AG04450 (cell line): ENCODE results near the gene CALHM3. TPM values are rescaled to one million over a fixed set of nuclear protein-coding genes. Genes with fewer than 3 reads are reported as not detected.
"Not testable (repeated sequence)": the region's sequence is repeated elsewhere in the genome, so short reads cannot be mapped to it uniquely, and the experiment has no call there.

Source experiments
- CTCF ChIA-PET: fragments of 300-600, 350-600 bp; formaldehyde crosslinking; extraction: SDS; loops from one replicate; lab custom pipeline; 2022; ENCODE audit warnings: antibody characterized with exemption, inconsistent platforms; lab: Charles Lee
- POLR2A ChIA-PET: fragments of 350-600 bp; formaldehyde crosslinking; extraction: SDS; loops from one replicate; lab custom pipeline; 2021; ENCODE audit warnings: antibody characterized with exemption, inconsistent platforms; lab: Yijun Ruan, JAX
- DNase-seq: peaks from one replicate; pipeline ENCODE4 v3.0.0-alpha.2; 2011; ENCODE audit warnings: low read depth, low spot score
- H3K27ac ChIP-seq: one replicate; pipeline ENCODE4 v1.5.1; 2012; ENCODE audit warnings: low read depth, low read length, control low read depth
- H3K27me3 ChIP-seq: one replicate; pipeline ENCODE4 v1.6.0; 2012; ENCODE audit warnings: low read length; ENCODE audit not compliant: control insufficient read depth, insufficient read depth
- H3K4me3 ChIP-seq: 2 replicates; pipeline ENCODE4 v1.5.1; 2011; ENCODE audit warnings: mild to moderate bottlenecking, low read depth, low read length, control low read depth
- H3K9me3 ChIP-seq: 2 replicates; pipeline ENCODE4 v1.5.1; 2012; ENCODE audit warnings: low read length; ENCODE audit not compliant: control insufficient read depth, insufficient read depth
- polyA plus RNA-seq: library from polyadenylated mRNA; depleted of rRNA; stranded (reverse); fragments of >200 nt; gene quantifications from 2 replicates; pipeline ENCODE4 v1.2.3, GENCODE V29; 2011
- TF ChIP-seq, protein P1 (sequence below): IDR thresholded peaks from 2 replicates; pipeline ENCODE4 v1.5.1; 2011; ENCODE audit warnings: low read depth, low read length, control low read depth, inconsistent platforms

The CALHM3 gene
- polyA plus RNA-seq, 1 experiment, result not detected

GRCh38 chr10:103492655-103493261 lies 13.7 kb upstream of the CALHM3 start:
- TF ChIP-seq, protein P1, sequence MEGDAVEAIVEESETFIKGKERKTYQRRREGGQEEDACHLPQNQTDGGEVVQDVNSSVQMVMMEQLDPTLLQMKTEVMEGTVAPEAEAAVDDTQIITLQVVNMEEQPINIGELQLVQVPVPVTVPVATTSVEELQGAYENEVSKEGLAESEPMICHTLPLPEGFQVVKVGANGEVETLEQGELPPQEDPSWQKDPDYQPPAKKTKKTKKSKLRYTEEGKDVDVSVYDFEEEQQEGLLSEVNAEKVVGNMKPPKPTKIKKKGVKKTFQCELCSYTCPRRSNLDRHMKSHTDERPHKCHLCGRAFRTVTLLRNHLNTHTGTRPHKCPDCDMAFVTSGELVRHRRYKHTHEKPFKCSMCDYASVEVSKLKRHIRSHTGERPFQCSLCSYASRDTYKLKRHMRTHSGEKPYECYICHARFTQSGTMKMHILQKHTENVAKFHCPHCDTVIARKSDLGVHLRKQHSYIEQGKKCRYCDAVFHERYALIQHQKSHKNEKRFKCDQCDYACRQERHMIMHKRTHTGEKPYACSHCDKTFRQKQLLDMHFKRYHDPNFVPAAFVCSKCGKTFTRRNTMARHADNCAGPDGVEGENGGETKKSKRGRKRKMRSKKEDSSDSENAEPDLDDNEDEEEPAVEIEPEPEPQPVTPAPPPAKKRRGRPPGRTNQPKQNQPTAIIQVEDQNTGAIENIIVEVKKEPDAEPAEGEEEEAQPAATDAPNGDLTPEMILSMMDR, result no peak
- no peaks in the 10 kb centered on the region; the same call in 1 of the 2 replicates for H3K9me3 ChIP-seq
- H3K4me3 ChIP-seq, result no peak overlapping the region
- ChIA-PET CTCF (interaction anchor here (0.6 to 2.6 kb wide), 6 partner anchors 8 to 194 kb away, joined by 3 to 10 read pairs (median 4); no protein-coding TSS in a partner anchor), POLR2A (interaction anchor here (0.6 kb wide), 1 partner anchor 97 kb away, joined by 3 read pairs; the partner anchor contains the start of genes ATP5MK and PDCD11)
- H3K27ac ChIP-seq, result no peak overlapping the region
- no peak for DNase-seq
- H3K27me3 ChIP-seq, result peaks cover 49% of the 10 kb centered on the region

DNA sequence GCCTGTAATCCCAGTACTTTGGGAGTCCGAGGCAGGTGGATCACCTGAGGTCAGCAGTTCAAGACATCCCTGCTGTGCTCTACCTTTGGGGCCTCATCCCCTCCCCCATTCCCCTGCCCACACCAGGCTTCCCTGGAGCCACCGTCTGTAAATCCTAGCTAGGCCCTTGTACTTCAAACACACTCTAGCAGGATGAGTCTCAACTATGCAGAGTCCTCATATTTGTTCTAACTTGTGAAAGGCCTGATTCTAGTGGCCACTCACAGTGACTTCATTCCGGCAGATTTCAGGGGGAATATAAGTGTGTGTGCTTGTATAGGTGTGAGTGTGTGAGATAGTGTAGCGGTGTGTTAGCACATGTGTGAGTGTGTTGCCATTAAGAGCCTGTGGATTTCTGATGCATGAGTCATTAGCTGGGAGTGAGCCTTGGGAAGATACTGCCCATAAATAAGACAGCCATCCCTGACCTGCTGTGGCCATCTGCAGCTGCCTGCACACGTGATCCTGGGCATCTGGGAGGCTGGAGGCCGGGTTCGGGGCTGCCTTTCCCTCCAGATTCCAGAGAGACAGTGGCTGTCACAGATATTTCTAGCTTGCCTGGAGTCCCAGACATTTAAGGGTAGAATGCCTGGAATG lies 12.8 kb upstream of the CALHM3 start:
- DNase-seq, result peak; percentile 92
- Histone ChIP-seq H3K27me3 (peaks cover 40% of the 10 kb centered on the region), H3K4me3 (no peak overlapping the region), H3K9me3 (no peaks in the 10 kb centered on the region; the same call in 1 of the 2 replicates), H3K27ac (no peak overlapping the region)
- ChIA-PET CTCF (interaction anchor here (0.6 to 2.6 kb wide), 6 partner anchors 9 to 195 kb away, joined by 3 to 10 read pairs (median 4); no protein-coding TSS in a partner anchor), POLR2A (interaction anchor here (0.6 kb wide), 2 partner anchors 40 to 96 kb away, joined by 3 read pairs; partner anchors contain the start of genes ATP5MK and PDCD11)
- TF ChIP-seq, protein P1, result no peak

DNA sequence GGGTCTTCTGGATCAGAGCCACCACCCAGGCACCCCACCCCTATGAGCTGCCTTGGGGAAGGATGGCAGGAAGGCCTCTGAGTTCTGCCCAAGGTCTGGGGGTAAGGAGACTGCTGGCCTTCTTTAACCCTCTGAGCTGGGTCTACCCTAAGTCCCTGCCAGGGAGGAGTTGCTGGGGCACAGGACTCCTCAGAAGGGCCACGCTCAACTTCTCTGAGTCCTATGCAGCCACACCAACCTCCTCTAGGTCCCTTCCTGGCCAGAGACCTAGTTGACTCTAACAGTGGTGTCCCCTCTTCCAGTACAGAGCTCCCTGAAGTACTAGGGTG lies 11.9 kb upstream of the CALHM3 start:
- CTCF ChIA-PET, result interaction anchor here (1.1 to 2.6 kb wide), 2 partner anchors 52 to 75 kb away, joined by 4 to 10 read pairs; no protein-coding TSS in a partner anchor
- peaks cover 36% of the 10 kb centered on the region for H3K27me3 ChIP-seq
- POLR2A ChIA-PET, result no interaction called here

DNA sequence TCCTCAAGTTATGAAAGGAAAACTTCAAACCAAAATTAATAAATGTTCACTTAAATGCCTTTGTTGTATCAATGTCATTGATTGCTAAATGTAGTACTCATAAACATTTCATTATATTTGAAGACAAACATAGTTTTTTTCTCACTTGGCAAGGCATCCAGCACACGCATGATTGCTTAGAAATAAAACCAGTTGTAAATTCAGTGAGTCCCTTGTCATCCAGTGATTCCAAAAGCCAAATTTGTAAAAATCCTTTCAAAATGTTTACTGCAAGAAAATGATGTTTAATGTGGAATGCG lies 8.3 kb upstream of the CALHM3 start:
- TF ChIP-seq, protein P1, result no peak
- ChIA-PET POLR2A (no interaction called here), CTCF (no interaction called here)
- Histone ChIP-seq H3K27me3 (peaks cover 8% of the 10 kb centered on the region), H3K9me3 (no peaks in the 10 kb centered on the region), H3K4me3 (no peak overlapping the region), H3K27ac (no peak overlapping the region)
- DNase-seq, result no peak

More for the DNA sequence above, 11.9 kb upstream of the CALHM3 start:
- no peak overlapping the region for H3K4me3 ChIP-seq
- no peaks in the 10 kb centered on the region; the same call in 1 of the 2 replicates for H3K9me3 ChIP-seq
- no peak for DNase-seq
- TF ChIP-seq, protein P1, result no peak
- H3K27ac ChIP-seq, result no peak overlapping the region

- H3K27ac ChIP-seq, H3K4me3 ChIP-seq, H3K27me3 ChIP-seq, H3K9me3 ChIP-seq, POLR2A ChIA-PET, DNase-seq: not testable (repeated sequence)
- CTCF ChIA-PET, result interaction anchor here (1.0 to 4.5 kb wide), 9 partner anchors 12 to 651 kb away, joined by 3 to 112 read pairs (median 6); partner anchors contain the start of gene CALHM2
Measured at GRCh38 chr10:103486635-103487409, 7.8 kb upstream of the CALHM3 start.
